Activated effector memory CD4-positive, alpha-beta T cell treated with Interleukin-2 at 50 U/mL for 16 hours (primary cell): ENCODE data around the gene YLPM1.

Experiments used
- DNase-seq: peaks from one replicate; pipeline ENCODE4 v3.0.0-alpha.2; 2020

YLPM1 gene

DNA sequence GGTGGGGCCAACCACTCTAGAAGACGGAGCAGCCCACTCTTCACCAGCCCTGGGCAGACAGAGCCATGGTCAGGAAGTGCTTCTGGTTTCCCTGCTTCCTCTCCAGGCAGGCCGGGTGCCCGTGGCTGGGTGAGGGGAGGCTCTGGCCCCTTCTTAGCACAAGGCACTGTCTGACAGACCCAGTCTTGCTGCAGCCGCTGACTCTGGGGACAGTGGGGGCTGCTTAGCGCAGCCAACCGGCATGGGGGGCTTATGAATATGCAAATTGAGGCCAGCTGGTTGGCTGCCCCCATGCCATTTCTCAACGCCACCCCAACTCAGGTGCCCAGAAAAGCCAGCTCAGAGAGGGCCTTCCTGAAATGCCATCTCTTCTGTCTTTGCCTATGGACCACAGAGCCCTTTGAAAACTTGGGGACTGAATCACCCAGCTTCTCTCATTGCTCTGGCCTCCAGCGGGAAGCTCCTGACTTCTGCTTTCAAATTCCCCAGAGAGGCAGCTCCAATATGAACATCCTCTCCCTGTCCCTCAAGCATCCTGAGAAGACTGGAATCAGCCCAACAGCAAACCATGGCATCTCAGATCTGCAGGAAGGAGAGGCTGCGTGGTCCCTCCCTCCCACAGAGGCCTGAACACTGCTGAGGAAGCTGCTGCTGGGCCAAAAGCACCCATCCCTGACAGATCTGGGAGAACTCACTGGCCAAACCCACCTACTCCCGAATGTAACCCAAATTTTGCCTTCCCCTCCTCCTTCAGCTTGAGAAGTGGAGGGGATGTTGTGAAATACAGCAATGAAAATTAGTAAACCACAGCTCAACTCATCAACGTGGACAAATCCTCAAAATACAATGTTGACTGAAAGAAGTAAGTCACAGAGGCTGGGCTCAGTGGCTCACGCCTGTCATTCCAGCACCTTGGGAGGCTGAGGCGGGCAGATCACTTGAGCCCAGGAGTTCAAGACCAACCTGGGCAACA is 113.1 kb downstream of the YLPM1 start, which contains the start of gene PROX2:
Gene PROX2 (minus strand): TSS at position 205 of the 973 bp plus-strand sequence. CDS start 12,311 bp downstream, outside the sequence.
- no peak for DNase-seq

DNA sequence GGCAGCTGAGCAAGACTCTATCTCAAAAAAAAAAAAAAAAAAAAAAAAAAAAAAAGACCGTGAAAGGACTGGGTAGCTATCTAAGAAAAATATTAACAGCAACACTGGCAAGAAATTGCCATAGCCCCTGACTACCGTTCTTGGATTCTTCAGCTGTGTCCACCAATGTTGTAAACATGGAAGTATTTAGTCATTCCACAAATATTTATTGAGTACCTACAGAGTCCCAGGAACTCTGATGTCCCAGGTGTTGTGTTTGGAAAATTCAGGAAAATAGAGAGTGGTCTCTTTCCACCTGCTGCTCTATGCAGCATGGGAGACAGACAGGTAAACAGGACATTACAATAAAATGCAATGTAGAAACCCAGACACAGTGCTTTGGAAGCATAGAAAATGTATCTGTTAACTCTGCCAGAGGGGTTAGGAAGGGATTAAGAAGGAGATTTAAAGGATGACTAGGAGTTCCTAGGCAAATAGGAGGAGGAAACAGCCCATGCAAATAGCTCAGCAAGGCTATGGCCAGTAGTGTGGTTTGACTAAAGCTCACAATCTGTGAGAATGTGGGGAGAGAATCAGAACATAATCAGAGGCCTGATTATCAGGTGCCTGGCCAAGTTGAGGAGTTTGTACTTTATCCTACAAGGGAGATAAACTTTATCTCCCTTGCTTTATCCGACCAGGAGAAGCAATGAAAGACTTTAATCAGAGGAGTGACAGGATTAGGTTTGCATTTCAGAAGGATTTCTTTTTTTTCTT is 116.5 kb downstream of the YLPM1 start:
- DNase-seq, result no peak

DNA sequence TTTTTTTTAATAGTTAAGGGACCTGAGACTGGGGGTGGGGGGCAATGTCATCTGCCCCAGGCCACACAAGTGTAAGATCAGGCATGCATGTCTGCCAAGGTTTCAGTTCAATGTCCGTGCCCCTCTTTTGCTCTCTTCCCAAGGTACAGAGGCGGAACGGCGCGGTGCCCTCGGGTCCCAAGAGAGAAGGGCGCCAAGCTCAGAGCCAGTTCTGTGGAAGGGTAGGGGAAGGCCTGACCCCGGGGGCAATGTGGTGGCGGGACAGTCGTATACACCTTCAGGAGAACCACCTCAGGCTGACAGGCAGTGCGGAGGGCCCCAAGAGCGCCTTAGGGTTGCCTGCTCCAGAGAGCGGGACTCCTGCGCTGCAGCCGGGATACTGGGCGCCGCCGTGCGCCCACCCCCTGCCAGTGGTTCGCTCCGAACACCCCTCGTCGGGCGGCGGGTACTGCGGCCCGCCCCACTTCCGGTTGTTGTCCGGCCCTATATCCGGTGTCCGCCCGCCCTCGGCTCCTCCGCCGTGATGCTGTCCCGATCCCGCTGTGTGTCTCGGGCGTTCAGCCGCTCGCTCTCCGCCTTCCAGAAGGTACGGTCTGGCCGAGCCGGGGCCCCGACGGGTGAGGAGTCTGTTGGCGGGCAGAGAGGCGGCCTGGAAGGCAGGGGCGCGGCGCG is 118.5 kb downstream of the YLPM1 start, which contains the start of gene DLST:
Gene DLST (plus strand): TSS at position 486 of the 672 bp plus-strand sequence. CDS start 38 bp downstream, at position 524.
- DNase-seq, result peak; percentile 83

DNA sequence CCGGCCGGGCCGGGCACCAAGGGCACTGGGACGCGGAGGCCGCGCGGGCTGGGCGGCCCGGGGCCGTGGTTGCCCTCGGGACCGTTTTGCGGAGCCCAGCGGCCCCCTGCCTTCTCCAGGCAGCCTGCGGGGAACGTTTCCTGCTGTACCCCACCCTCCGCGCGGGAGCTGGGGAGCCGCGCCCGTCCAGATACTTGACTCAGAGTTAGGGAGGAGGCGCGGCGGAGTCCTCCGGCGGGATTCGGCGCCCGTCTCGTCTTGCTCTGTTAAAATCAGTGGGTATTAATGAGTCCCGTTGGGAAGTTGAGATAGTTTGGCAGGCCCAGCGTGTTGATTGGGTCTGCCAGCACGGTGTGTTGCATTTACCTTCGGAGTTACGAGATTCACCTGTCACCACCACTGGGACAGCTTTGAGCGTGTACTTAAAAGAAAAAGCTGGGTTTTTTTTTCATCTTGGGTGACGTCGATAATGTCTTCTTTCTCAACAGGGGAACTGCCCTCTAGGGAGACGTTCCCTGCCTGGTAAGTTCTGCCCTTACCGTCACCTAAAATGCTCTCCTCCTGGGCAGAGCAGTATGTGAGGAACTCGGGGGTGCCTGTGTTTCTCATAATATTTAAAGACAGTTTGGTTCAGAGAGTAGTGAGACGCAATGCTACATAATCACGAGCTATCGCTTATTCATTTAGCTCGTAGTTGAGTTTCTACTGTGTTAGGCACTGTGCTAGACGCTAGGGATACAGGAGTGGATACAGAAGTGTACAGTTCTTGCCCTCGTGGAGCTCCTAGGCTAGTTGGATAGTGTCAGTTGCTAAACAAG is 119.2 kb downstream of the YLPM1 start:
- peak; percentile 36 for DNase-seq
